ENCODE measurements around the gene LYPD6. TPM values are rescaled to one million over a fixed set of nuclear protein-coding genes. Genes with fewer than 3 reads are reported as not detected.

Gene LYPD6
- total RNA-seq, 1 donor from 2014 or later = not detected

DNA sequence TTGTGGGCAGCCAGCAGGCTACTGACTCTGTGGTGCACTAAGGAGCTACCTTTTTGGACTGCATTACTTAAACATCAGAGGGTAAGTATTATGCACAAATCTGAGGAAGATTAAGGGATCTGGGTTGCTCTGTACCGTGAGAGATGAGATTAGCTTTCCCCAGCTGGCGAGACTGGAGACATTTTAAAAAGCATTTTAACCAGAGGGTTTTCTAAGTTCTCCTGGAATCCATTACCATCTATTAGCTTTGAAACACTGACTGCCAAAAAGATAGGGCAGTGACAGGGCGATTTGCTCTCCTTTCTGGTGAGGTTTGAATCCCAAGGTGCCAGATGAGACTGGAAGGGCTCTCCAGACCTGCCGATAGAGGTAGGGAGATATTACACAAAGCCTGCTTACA, 63.2 kb downstream of the LYPD6 start:
- no peaks in the 10 kb centered on the region for H3K36me3 Mint-ChIP-seq (ENCODE audit: low read depth)
- H3K4me1 Mint-ChIP-seq (ENCODE audit: low read depth) = no peaks in the 10 kb centered on the region
- intact Hi-C loops (cut with micrococcal nuclease) = no loop called here
- peaks cover 1% of the 10 kb centered on the region for H3K27me3 Mint-ChIP-seq (ENCODE audit: insufficient read depth)
- H3K9me3 Mint-ChIP-seq = no peaks in the 10 kb centered on the region
- H3K4me3 Mint-ChIP-seq = no peak overlapping the region
- no peak overlapping the region for H3K27ac Mint-ChIP-seq
- no peak for DNase-seq (ENCODE audit: low spot score)

- no peaks in the 10 kb centered on the region for H3K9me3 Mint-ChIP-seq
- no peaks in the 10 kb centered on the region for H3K4me1 Mint-ChIP-seq (ENCODE audit: low read depth)
- intact Hi-C loops (cut with micrococcal nuclease) = no loop called here
- H3K27me3 Mint-ChIP-seq (ENCODE audit: insufficient read depth) = peaks cover 1% of the 10 kb centered on the region
- no peak overlapping the region for H3K27ac Mint-ChIP-seq
- no peak for DNase-seq (ENCODE audit: low spot score)
- no peak overlapping the region for H3K4me3 Mint-ChIP-seq
- H3K36me3 Mint-ChIP-seq (ENCODE audit: low read depth) = no peaks in the 10 kb centered on the region
Measured at GRCh38 chr2:149394864-149395263, 64.5 kb downstream of the LYPD6 start.

DNA sequence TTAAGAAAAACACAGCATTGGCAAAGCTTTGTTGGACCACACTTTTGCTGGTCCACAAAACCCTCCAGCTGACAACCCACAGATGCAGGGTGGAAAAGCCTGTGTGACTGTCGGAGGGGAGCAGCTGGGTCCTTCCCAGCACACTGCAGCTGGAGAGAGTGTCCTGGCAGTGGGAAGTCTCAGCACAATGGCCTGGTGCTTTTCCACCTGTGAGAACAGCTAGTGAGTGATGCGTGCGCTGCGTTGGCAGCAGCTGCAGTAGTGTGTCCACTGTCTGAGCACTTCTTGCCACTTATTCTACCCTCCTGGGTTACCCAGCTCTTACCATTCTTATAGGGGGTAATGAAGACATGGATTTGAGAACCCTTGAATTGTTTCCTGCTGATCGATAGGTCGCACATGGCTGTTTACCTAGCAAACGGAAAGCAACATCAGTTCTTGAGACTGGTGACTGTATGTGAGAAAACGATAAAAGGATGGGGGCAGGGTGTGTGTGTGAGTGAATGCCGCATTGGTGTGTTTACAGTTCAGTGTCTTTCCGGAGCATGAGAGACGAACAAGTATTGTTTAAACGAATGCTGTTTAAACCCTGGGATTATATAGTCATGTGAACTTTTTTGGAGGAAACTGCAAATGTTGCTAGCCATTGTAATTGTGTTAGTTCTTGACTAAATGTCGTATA, 69.7 kb downstream of the LYPD6 start:
- H3K27ac Mint-ChIP-seq = no peak overlapping the region
- no peaks in the 10 kb centered on the region for H3K36me3 Mint-ChIP-seq (ENCODE audit: low read depth)
- H3K4me3 Mint-ChIP-seq = no peak overlapping the region
- H3K9me3 Mint-ChIP-seq = peaks cover 4% of the 10 kb centered on the region
- intact Hi-C loops (cut with micrococcal nuclease) = no loop called here
- DNase-seq (ENCODE audit: low spot score) = no peak
- no peaks in the 10 kb centered on the region for H3K4me1 Mint-ChIP-seq (ENCODE audit: low read depth)
- peaks cover 1% of the 10 kb centered on the region for H3K27me3 Mint-ChIP-seq (ENCODE audit: insufficient read depth)

- Mint-ChIP-seq H3K27me3 (ENCODE audit: insufficient read depth) (peaks cover 1% of the 10 kb centered on the region), H3K4me3 (no peak overlapping the region), H3K36me3 (ENCODE audit: low read depth) (no peaks in the 10 kb centered on the region), H3K4me1 (ENCODE audit: low read depth) (no peaks in the 10 kb centered on the region), H3K9me3 (peaks cover 4% of the 10 kb centered on the region), H3K27ac (no peak overlapping the region)
- DNase-seq (ENCODE audit: low spot score) = no peak
- intact Hi-C loops (cut with micrococcal nuclease) = no loop called here
Measured at GRCh38 chr2:149400997-149401396, 70.6 kb downstream of the LYPD6 start.

DNA sequence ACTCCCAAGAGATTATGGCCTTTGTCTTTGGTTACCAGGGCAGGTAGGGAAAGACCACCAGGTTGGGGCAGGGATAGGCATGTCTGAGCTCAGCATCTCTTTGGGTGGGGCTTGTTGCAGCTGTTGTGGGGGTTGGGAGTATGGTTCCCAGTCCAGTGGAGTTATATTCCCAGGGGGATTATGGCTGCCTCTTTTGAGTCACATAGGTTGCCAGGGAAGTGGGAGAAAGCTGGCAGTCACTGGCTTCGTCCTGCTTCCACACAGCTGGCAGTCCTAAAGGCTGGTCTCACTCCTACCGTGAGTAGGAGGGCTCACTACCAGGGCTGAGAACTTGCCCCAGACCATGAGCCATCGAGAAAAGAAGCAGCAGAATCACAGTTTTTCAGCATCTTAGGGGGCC, 79.1 kb downstream of the LYPD6 start:
- no peak for DNase-seq (ENCODE audit: low spot score)
- H3K27me3 Mint-ChIP-seq (ENCODE audit: insufficient read depth) = no peaks in the 10 kb centered on the region
- H3K9me3 Mint-ChIP-seq = peaks cover 4% of the 10 kb centered on the region
- intact Hi-C loops (cut with micrococcal nuclease) = no loop called here
- H3K4me1 Mint-ChIP-seq (ENCODE audit: low read depth) = no peaks in the 10 kb centered on the region
- H3K4me3 Mint-ChIP-seq = no peak overlapping the region
- H3K27ac Mint-ChIP-seq = no peak overlapping the region
- no peaks in the 10 kb centered on the region for H3K36me3 Mint-ChIP-seq (ENCODE audit: low read depth)

DNA sequence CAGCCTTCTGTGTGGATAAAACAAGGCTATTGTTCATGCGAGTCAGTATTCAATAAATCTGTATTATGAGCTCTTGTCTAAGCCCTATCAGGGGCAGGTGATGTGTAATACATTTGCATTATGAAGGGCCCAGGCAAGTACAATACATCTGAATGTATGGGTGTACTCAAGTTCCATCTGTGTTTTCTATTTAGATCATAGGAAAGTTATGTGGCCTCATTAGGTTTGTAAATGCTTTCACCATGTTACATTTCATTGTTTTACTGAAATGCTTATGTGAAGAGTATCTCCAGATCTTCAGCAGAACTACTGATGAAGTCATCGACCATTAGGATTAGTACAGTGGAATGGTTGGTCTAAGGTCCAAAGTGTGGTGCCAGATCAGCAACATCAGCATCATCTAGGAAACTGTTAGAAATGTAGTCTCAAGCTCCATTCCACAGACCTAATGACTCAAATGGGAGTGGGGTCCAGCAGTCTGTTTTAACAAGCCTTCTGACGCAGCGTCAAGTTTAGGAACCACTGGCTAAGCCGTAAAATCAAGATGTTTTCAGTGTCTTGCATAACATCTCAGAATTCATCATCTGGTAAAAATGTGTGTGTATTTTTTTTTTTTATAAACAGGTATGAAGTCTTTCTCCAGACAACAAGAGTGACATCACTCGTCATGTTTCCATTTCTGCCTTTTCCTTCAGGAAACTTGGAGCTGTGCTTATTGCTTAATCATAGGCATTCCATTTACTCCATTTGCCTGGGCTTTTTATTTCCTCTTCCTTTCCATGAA, 80.5 kb downstream of the LYPD6 start:
- intact Hi-C loops (cut with micrococcal nuclease) = no loop called here
- Mint-ChIP-seq H3K27me3 (ENCODE audit: insufficient read depth) (no peaks in the 10 kb centered on the region), H3K9me3 (peaks cover 4% of the 10 kb centered on the region), H3K36me3 (ENCODE audit: low read depth) (no peaks in the 10 kb centered on the region), H3K4me3 (no peak overlapping the region), H3K4me1 (ENCODE audit: low read depth) (no peaks in the 10 kb centered on the region), H3K27ac (no peak overlapping the region)
- DNase-seq (ENCODE audit: low spot score) = no peak

GRCh38 chr2:149413487-149413886, 83.1 kb downstream of the LYPD6 start:
- H3K27ac Mint-ChIP-seq = no peak overlapping the region
- no peaks in the 10 kb centered on the region for H3K27me3 Mint-ChIP-seq (ENCODE audit: insufficient read depth)
- H3K36me3 Mint-ChIP-seq (ENCODE audit: low read depth) = no peaks in the 10 kb centered on the region
- H3K9me3 Mint-ChIP-seq = no peaks in the 10 kb centered on the region
- H3K4me3 Mint-ChIP-seq = no peak overlapping the region
- intact Hi-C loops (cut with micrococcal nuclease) = no loop called here
- H3K4me1 Mint-ChIP-seq (ENCODE audit: low read depth) = no peaks in the 10 kb centered on the region
- DNase-seq (ENCODE audit: low spot score) = no peak

DNA sequence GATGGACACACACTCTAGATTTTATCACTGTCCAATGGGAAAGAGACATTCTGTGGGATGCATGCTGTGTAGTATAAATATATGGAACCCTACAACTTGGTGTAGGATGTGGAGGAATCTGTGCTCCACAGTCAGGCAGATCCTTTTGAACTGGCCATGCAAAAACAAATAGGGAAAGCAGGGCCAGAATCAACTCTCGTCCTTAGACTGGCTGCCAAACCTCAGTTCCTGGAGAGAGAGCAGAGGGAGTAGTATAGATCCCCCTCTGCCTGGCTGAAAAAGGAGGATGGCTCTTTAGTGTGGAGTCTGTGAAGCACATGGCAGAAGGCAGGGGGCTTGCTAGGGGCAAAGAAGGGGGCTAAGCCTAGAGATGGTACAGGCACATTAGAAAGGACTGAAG, 84.7 kb downstream of the LYPD6 start:
- H3K9me3 Mint-ChIP-seq = no peaks in the 10 kb centered on the region
- intact Hi-C loops (cut with micrococcal nuclease) = no loop called here
- H3K36me3 Mint-ChIP-seq (ENCODE audit: low read depth) = no peaks in the 10 kb centered on the region
- H3K27ac Mint-ChIP-seq = no peak overlapping the region
- no peaks in the 10 kb centered on the region for H3K27me3 Mint-ChIP-seq (ENCODE audit: insufficient read depth)
- H3K4me3 Mint-ChIP-seq = no peak overlapping the region
- H3K4me1 Mint-ChIP-seq (ENCODE audit: low read depth) = no peaks in the 10 kb centered on the region
- no peak for DNase-seq (ENCODE audit: low spot score)

GRCh38 chr2:149418065-149418464, 87.7 kb downstream of the LYPD6 start:
- Mint-ChIP-seq H3K27ac (no peak overlapping the region), H3K4me3 (no peak overlapping the region), H3K9me3 (no peaks in the 10 kb centered on the region), H3K27me3 (ENCODE audit: insufficient read depth) (peaks cover 2% of the 10 kb centered on the region), H3K36me3 (ENCODE audit: low read depth) (no peaks in the 10 kb centered on the region), H3K4me1 (ENCODE audit: low read depth) (no peaks in the 10 kb centered on the region)
- DNase-seq (ENCODE audit: low spot score) = no peak
- intact Hi-C loops (cut with micrococcal nuclease) = no loop called here

- intact Hi-C loops (cut with micrococcal nuclease) = no loop called here
- no peaks in the 10 kb centered on the region for H3K36me3 Mint-ChIP-seq (ENCODE audit: low read depth)
- H3K4me3 Mint-ChIP-seq = no peak overlapping the region
- H3K27ac Mint-ChIP-seq = no peak overlapping the region
- H3K4me1 Mint-ChIP-seq (ENCODE audit: low read depth) = no peaks in the 10 kb centered on the region
- H3K27me3 Mint-ChIP-seq (ENCODE audit: insufficient read depth) = peaks cover 2% of the 10 kb centered on the region
- no peaks in the 10 kb centered on the region for H3K9me3 Mint-ChIP-seq
- DNase-seq (ENCODE audit: low spot score) = no peak
Measured at GRCh38 chr2:149420053-149420963, 89.9 kb downstream of the LYPD6 start.

DNA sequence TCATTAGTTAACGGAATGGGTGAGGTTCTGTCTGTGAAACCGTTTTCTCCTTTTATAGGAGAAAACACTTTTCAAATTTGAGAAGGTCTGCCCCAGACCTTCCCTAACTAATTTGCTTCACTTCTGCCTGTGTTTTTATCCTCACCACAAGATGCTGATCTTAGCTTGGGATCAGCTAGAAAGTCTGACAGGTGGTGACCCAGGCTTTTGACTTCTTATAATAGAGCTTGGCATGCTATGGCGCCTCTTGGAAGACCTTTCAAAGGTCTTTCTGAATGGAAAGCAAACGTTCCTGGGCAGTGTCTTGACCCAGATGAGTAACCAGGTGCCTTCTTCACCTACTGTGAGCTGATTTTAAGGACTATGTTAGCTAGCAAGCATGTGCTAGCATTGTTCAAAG, 91.4 kb downstream of the LYPD6 start:
- no peaks in the 10 kb centered on the region for H3K4me1 Mint-ChIP-seq (ENCODE audit: low read depth)

GRCh38 chr2:149422337-149422990, 92.1 kb downstream of the LYPD6 start:
- no peak for DNase-seq (ENCODE audit: low spot score)
- H3K36me3 Mint-ChIP-seq (ENCODE audit: low read depth) = no peaks in the 10 kb centered on the region
- no peaks in the 10 kb centered on the region for H3K4me1 Mint-ChIP-seq (ENCODE audit: low read depth)
- peaks cover 2% of the 10 kb centered on the region for H3K27me3 Mint-ChIP-seq (ENCODE audit: insufficient read depth)
- H3K4me3 Mint-ChIP-seq = no peak overlapping the region
- intact Hi-C loops (cut with micrococcal nuclease) = no loop called here
- H3K27ac Mint-ChIP-seq = no peak overlapping the region
- H3K9me3 Mint-ChIP-seq = no peaks in the 10 kb centered on the region

More for the DNA sequence above, 91.4 kb downstream of the LYPD6 start:
- DNase-seq (ENCODE audit: low spot score) = no peak
- no peak overlapping the region for H3K27ac Mint-ChIP-seq
- intact Hi-C loops (cut with micrococcal nuclease) = no loop called here
- no peaks in the 10 kb centered on the region for H3K9me3 Mint-ChIP-seq
- no peak overlapping the region for H3K4me3 Mint-ChIP-seq
- H3K27me3 Mint-ChIP-seq (ENCODE audit: insufficient read depth) = peaks cover 2% of the 10 kb centered on the region
- H3K36me3 Mint-ChIP-seq (ENCODE audit: low read depth) = no peaks in the 10 kb centered on the region

All from activated T-helper 1 cell treated with anti-CD3 and anti-CD28 coated beads, Interleukin-12 subunit alpha, Interleukin-12 subunit beta, Interleukin-2, Interleukin-4 antibody, amounts not matched to agents 30 ng/mL and 10 ng/mL and 1 ng/mL, durations not matched to agents 14 hours and 24 hours and 36 hours (primary cell).